IPS-20b (cell line): ENCODE measurements around the gene PPT2.

ENCODE experiments used
- H3K27ac ChIP-seq: one replicate; pipeline ENCODE4 v1.5.1; 2013; ENCODE audit warnings: low read length
- H3K27me3 ChIP-seq: 2 replicates; pipeline ENCODE4 v1.6.1; 2013; ENCODE audit warnings: mild to moderate bottlenecking, low read length, inconsistent platforms; ENCODE audit not compliant: insufficient read depth
- H3K36me3 ChIP-seq: 2 replicates; pipeline ENCODE4 v1.6.1; 2013; ENCODE audit warnings: low read depth, mild to moderate bottlenecking, inconsistent platforms, low read length, moderate library complexity; ENCODE audit not compliant: insufficient read depth
- H3K4me1 ChIP-seq: 2 replicates; pipeline ENCODE4 v1.6.1; 2013; ENCODE audit warnings: mild to moderate bottlenecking, control low read depth, inconsistent platforms, low read length, moderate library complexity; ENCODE audit not compliant: insufficient read depth
- H3K4me3 ChIP-seq: 2 replicates; pipeline ENCODE4 v1.5.1; 2013; ENCODE audit warnings: mild to moderate bottlenecking, low read length, inconsistent platforms
- H3K9ac ChIP-seq: 2 replicates; pipeline ENCODE4 v1.6.1; 2013; ENCODE audit warnings: low read depth, mild to moderate bottlenecking, inconsistent platforms, low read length, moderate library complexity
- H3K9me3 ChIP-seq: 2 replicates; pipeline ENCODE4 v1.6.1; 2013; ENCODE audit warnings: mild to moderate bottlenecking, low read depth, low read length, inconsistent platforms; ENCODE audit not compliant: insufficient read depth

PPT2 gene

DNA sequence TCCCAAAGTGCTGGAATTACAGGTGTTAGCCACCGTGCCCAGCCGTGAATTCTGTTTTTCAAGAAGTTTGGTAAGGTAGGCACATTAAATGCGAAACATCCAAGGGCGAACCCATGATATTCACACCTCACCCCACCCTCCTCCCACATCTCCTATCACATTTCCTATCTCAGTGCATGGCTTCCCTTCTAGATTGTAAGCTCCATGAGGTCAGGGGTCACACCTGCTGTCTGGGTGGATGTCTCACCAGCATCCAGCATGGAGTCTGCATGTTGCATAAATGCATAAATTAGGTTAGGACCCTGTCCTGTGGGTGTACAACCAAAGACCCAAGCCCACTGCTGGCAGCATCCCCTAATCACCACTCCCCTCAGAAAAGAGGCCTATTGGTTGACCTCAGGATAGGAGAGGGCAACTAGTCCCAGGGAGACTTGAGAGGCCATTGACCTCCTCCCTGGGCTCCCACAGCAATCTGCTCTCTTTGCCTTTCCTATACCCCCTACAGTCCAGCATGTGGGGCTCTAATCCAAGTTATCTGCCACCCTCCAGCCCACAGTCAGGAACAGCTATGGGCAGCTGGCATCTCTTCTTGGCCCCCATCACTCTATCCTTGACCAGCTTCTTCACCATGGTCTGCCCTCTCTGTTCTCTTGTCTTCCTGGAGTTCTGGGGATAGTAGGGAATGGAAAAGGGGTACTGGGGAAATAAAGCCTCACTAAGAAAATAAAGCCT lies 6.4 kb upstream of the PPT2 start:
- Histone ChIP-seq H3K27ac (no peak overlapping the region), H3K9ac (no peak overlapping the region), H3K4me3 (no peak overlapping the region), H3K36me3 (no peaks in the 10 kb centered on the region), H3K27me3 (peaks cover 28% of the 10 kb centered on the region), H3K4me1 (peaks cover 22% of the 10 kb centered on the region), H3K9me3 (no peaks in the 10 kb centered on the region)

DNA sequence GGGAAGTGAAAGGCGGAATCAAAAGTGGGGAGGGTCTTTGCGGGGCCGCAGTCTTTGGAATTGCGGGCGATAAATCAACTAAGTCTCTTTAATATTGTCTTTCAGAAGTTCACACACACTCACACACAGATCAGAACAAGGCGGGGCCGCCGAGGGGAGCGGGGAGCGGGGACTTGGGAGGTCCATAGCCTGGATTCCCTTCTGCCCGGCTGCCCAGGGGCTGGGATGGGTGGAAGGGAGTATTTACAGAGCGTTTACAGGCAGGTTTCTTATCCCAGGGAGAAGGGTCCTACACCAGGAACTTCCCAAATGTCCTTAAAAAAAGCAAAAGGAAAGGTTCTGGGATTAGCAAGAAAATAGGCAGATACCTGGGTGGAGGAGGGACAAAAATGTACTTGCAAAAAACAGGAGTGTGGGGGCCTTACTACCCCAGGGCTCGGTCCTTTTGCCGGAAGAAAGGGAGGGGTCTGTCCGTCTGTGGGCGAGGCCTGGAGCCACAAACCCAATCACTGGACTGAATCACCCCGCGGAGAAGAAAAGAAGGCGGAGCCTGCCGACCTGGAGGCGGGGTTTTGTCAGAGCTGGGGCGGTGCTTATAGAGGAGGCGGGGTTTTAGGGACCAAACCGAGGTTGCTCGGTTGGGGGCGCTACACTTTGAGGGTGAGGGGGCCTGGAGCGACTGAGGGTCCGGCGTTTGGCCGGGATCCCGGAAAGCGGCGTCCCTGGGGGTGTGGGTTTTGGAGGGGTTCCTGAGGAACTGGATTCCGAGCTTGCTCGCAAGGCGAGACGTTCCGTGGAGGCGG lies 5.5 kb upstream of the PPT2 start:
- H3K9me3 ChIP-seq: no peaks in the 10 kb centered on the region
- H3K4me1 ChIP-seq: peaks cover 29% of the 10 kb centered on the region
- H3K27ac ChIP-seq: no peak overlapping the region
- H3K27me3 ChIP-seq: peaks cover 35% of the 10 kb centered on the region
- H3K36me3 ChIP-seq: no peaks in the 10 kb centered on the region
- H3K9ac ChIP-seq: no peak overlapping the region
- H3K4me3 ChIP-seq: no peak overlapping the region

DNA sequence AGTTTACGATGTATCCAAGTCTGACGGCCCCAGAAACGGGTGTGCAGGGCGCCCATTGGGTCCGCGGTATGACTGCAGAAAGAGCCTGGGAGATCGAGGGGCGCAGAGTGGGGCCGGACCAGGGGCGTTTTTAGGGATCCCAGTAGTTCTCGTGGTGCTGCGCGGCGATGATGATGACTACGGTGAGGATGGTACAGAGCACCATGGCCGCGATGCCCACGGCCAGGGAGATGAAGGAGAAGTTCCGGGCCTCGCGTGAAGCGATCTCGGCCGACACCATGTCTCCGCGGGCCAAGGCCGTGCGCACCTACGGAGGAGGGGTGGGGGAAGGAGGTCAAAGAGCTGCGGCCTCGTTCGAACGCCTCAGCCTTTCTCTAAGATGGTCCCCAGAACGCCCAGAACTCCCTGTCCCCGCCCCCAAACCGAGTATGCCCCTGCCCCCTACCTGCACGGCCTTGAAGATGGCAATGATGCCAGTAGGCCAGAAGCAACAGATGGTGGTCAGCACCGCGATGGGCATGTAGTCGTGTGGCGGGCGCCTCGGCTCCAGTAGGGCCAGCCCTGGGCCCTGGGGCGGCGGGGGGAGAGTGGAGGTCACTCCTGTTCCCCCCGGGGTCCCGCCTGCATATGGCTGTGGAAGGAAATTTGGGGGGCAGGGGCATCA lies 4.7 kb upstream of the PPT2 start:
- peaks cover 35% of the 10 kb centered on the region for H3K27me3 ChIP-seq
- H3K9ac ChIP-seq: no peak overlapping the region
- no peaks in the 10 kb centered on the region for H3K36me3 ChIP-seq
- no peak overlapping the region for H3K4me3 ChIP-seq
- H3K9me3 ChIP-seq: no peaks in the 10 kb centered on the region
- peaks cover 29% of the 10 kb centered on the region for H3K4me1 ChIP-seq
- H3K27ac ChIP-seq: no peak overlapping the region

- Histone ChIP-seq H3K4me3 (peak overlapping the region; percentile 61; the same call in 1 of the 2 replicates), H3K27ac (no peak overlapping the region), H3K9me3 (no peaks in the 10 kb centered on the region), H3K4me1 (peaks cover 29% of the 10 kb centered on the region), H3K27me3 (peaks cover 35% of the 10 kb centered on the region), H3K9ac (no peak overlapping the region), H3K36me3 (no peaks in the 10 kb centered on the region)
Measured at GRCh38 chr6:32149932-32150870, 3.7 kb upstream of the PPT2 start.

GRCh38 chr6:32151181-32151862 lies 2.6 kb upstream of the PPT2 start:
- Histone ChIP-seq H3K9me3 (no peaks in the 10 kb centered on the region), H3K4me3 (peak overlapping the region; percentile 61; the same call in 1 of the 2 replicates), H3K9ac (no peak overlapping the region), H3K27ac (no peak overlapping the region), H3K4me1 (peaks cover 21% of the 10 kb centered on the region), H3K27me3 (peaks cover 35% of the 10 kb centered on the region), H3K36me3 (peaks cover 6% of the 10 kb centered on the region)

DNA sequence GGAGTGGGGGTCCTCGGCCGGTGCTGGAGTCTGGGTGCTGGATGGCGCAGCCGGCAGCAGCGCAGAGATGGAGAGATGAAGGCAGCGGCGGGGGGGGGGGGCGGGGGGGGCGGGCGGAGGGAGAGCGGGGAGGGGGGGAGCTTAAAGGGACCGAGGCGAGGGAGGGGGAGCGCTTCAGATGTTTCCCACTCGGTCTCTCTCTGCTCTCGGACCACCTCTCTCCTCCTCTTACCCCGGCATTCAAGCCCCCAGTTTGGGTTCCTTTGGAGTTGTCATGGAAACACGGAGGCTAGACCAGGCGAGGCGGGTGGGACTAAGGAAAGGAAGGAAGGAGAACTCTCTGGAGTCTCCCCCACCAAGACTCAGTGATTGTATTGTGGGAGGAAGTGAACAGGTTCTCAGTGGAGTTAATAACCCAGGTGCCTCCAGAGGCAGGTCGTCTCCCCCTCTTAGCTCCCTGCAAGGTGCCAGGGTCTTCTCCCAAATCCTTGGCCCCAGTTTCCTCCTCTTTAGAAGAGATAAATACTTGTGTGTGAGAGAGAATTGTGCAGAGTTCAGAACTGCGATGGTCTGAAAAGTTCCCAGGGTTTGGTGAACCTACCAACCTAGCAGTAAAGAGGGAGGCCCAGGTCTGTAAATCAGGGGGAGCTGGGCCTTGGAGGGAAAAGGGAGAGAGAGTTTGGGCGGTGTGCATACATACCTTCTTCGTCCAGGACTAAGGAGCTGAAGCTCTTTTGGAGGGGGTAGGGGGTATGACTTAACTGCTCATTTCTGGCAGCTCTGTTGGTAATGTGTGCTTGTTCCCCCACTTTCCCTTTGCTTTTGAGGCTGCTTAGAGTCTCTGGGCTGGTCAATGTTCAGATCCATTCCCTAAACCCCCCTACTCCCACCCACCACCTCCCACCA lies 1.8 kb upstream of the PPT2 start, which contains the start of gene PRRT1:
Gene PRRT1, minus strand, starts transcription at position 77 of the 906 bp plus-strand sequence. CDS start 112 bp downstream, outside the sequence.
- H3K4me1 ChIP-seq: peaks cover 18% of the 10 kb centered on the region
- H3K36me3 ChIP-seq: peaks cover 14% of the 10 kb centered on the region
- peaks cover 35% of the 10 kb centered on the region for H3K27me3 ChIP-seq
- no peaks in the 10 kb centered on the region for H3K9me3 ChIP-seq
- H3K27ac ChIP-seq: no peak within 1 kb of the TSS
- H3K9ac ChIP-seq: peak within 1 kb of the TSS; percentile 92; the same call in 1 of the 2 replicates
- peak within 1 kb of the TSS; percentile 94 for H3K4me3 ChIP-seq

GRCh38 chr6:32152769-32153563 lies 975 bp upstream of the PPT2 start:
- peak overlapping the region; percentile 2 for H3K27ac ChIP-seq

DNA sequence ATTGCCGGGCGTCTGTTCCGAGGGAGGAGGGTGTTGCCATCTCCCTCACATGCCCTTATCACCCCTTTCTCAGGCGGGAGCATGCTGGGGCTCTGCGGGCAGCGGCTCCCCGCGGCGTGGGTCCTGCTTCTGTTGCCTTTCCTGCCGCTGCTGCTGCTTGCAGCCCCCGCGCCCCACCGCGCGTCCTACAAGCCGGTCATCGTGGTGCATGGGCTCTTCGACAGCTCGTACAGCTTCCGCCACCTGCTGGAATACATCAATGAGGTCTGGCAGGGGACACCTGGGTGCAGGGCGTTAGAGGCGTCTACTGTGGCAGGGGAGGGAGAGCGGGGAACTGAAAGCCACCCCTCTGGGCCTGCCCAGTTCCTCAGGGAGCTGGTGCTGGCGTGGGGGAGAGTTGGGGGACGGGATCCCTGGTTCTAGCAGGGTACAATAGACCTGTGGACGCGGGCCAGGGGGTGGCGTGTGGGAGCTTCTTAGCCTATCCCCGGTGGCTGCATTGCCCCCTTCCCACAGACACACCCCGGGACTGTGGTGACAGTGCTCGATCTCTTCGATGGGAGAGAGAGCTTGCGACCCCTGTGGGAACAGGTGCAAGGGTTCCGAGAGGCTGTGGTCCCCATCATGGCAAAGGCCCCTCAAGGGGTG lies 697 bp downstream of the PPT2 start:
- Histone ChIP-seq H3K4me1 (peaks cover 18% of the 10 kb centered on the region), H3K36me3 (peaks cover 32% of the 10 kb centered on the region), H3K4me3 (peak overlapping the region; percentile 94), H3K9ac (peak overlapping the region; percentile 92; the same call in 1 of the 2 replicates), H3K27ac (no peak overlapping the region), H3K27me3 (peaks cover 33% of the 10 kb centered on the region), H3K9me3 (no peaks in the 10 kb centered on the region)

More at GRCh38 chr6:32152769-32153563, 975 bp upstream of the PPT2 start:
- H3K27me3 ChIP-seq: peaks cover 35% of the 10 kb centered on the region
- H3K4me1 ChIP-seq: peaks cover 18% of the 10 kb centered on the region
- no peaks in the 10 kb centered on the region for H3K9me3 ChIP-seq
- peak overlapping the region; percentile 92 for H3K9ac ChIP-seq
- peaks cover 21% of the 10 kb centered on the region for H3K36me3 ChIP-seq
- H3K4me3 ChIP-seq: peak overlapping the region; percentile 94

DNA sequence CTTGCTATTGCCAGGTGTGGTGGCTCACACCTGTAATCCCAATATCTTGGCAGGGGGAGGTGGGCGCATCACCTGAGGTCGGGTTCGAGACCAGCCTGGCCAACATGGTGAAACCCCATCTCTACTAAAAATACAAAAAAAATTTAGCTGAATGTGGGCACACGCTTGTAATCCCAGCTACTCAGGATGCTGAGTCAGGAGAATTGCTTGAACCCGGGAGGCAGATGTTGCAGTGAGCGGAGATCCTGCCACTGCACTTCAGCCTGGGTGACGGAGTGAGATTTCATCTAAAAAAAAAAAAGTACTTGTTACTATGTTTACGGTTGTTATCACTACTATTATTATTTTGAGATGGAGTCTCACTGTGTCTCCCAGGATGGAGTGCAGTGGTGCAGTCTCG lies 3.0 kb downstream of the PPT2 start:
- H3K9me3 ChIP-seq: no peaks in the 10 kb centered on the region
- H3K36me3 ChIP-seq: peaks cover 32% of the 10 kb centered on the region
- no peak overlapping the region for H3K9ac ChIP-seq
- no peak overlapping the region for H3K4me3 ChIP-seq
- H3K27me3 ChIP-seq: peaks cover 14% of the 10 kb centered on the region
- no peak overlapping the region for H3K27ac ChIP-seq
- peaks cover 13% of the 10 kb centered on the region; the same call in 1 of the 2 replicates for H3K4me1 ChIP-seq
